ENCODE results near the gene SLC16A12. TPM values are rescaled to one million over a fixed set of nuclear protein-coding genes. Genes with fewer than 3 reads are reported as not detected.

Gene SLC16A12
- total and polyA plus RNA-seq, 2 of the 8 experiments (the other 6 are each of a cell fraction or from before 2014, with no cell fraction given): 1.6 to 1.9 TPM

GRCh38 chr10:89454561-89455347 lies 80.6 kb downstream of the SLC16A12 start (continued):
- TF ChIP-seq, protein P1, sequence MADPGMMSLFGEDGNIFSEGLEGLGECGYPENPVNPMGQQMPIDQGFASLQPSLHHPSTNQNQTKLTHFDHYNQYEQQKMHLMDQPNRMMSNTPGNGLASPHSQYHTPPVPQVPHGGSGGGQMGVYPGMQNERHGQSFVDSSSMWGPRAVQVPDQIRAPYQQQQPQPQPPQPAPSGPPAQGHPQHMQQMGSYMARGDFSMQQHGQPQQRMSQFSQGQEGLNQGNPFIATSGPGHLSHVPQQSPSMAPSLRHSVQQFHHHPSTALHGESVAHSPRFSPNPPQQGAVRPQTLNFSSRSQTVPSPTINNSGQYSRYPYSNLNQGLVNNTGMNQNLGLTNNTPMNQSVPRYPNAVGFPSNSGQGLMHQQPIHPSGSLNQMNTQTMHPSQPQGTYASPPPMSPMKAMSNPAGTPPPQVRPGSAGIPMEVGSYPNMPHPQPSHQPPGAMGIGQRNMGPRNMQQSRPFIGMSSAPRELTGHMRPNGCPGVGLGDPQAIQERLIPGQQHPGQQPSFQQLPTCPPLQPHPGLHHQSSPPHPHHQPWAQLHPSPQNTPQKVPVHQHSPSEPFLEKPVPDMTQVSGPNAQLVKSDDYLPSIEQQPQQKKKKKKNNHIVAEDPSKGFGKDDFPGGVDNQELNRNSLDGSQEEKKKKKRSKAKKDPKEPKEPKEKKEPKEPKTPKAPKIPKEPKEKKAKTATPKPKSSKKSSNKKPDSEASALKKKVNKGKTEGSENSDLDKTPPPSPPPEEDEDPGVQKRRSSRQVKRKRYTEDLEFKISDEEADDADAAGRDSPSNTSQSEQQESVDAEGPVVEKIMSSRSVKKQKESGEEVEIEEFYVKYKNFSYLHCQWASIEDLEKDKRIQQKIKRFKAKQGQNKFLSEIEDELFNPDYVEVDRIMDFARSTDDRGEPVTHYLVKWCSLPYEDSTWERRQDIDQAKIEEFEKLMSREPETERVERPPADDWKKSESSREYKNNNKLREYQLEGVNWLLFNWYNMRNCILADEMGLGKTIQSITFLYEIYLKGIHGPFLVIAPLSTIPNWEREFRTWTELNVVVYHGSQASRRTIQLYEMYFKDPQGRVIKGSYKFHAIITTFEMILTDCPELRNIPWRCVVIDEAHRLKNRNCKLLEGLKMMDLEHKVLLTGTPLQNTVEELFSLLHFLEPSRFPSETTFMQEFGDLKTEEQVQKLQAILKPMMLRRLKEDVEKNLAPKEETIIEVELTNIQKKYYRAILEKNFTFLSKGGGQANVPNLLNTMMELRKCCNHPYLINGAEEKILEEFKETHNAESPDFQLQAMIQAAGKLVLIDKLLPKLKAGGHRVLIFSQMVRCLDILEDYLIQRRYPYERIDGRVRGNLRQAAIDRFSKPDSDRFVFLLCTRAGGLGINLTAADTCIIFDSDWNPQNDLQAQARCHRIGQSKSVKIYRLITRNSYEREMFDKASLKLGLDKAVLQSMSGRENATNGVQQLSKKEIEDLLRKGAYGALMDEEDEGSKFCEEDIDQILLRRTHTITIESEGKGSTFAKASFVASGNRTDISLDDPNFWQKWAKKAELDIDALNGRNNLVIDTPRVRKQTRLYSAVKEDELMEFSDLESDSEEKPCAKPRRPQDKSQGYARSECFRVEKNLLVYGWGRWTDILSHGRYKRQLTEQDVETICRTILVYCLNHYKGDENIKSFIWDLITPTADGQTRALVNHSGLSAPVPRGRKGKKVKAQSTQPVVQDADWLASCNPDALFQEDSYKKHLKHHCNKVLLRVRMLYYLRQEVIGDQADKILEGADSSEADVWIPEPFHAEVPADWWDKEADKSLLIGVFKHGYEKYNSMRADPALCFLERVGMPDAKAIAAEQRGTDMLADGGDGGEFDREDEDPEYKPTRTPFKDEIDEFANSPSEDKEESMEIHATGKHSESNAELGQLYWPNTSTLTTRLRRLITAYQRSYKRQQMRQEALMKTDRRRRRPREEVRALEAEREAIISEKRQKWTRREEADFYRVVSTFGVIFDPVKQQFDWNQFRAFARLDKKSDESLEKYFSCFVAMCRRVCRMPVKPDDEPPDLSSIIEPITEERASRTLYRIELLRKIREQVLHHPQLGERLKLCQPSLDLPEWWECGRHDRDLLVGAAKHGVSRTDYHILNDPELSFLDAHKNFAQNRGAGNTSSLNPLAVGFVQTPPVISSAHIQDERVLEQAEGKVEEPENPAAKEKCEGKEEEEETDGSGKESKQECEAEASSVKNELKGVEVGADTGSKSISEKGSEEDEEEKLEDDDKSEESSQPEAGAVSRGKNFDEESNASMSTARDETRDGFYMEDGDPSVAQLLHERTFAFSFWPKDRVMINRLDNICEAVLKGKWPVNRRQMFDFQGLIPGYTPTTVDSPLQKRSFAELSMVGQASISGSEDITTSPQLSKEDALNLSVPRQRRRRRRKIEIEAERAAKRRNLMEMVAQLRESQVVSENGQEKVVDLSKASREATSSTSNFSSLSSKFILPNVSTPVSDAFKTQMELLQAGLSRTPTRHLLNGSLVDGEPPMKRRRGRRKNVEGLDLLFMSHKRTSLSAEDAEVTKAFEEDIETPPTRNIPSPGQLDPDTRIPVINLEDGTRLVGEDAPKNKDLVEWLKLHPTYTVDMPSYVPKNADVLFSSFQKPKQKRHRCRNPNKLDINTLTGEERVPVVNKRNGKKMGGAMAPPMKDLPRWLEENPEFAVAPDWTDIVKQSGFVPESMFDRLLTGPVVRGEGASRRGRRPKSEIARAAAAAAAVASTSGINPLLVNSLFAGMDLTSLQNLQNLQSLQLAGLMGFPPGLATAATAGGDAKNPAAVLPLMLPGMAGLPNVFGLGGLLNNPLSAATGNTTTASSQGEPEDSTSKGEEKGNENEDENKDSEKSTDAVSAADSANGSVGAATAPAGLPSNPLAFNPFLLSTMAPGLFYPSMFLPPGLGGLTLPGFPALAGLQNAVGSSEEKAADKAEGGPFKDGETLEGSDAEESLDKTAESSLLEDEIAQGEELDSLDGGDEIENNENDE (IDR thresholded peaks at IDR 0.05; ENCODE audit: insufficient replicate concordance, low read length): no peak

Data from H1 (cell line).